Cardiac muscle cell (in vitro differentiated cells and primary cell): ENCODE results near the gene ONECUT3. TPM values are rescaled to one million over a fixed set of nuclear protein-coding genes. Genes with fewer than 3 reads are reported as not detected.

ENCODE experiments used
- DNase-seq, 2 donors: peaks; one replicate each; pipeline versions ENCODE4 v3.0.0 to v3.0.0-alpha.2; 2010 to 2017; ENCODE audit warnings: low read depth in 1 of 2, low spot score in 1 of 2
- H3K27ac ChIP-seq: fragments of 200-600 bp; sonication (generic); 2 replicates; pipeline ENCODE4 v1.5.1; 2016
- H3K27me3 ChIP-seq: fragments of 200-600 bp; sonication (generic); 2 replicates; pipeline ENCODE4 v1.6.0; 2016; ENCODE audit warnings: control low read depth
- H3K36me3 ChIP-seq: fragments of 200-600 bp; sonication (generic); 2 replicates; pipeline ENCODE4 v1.5.1; 2016; ENCODE audit warnings: control low read depth
- H3K4me1 ChIP-seq: fragments of 200-600 bp; sonication (generic); 2 replicates; pipeline ENCODE4 v1.8.1; 2017; ENCODE audit warnings: low read depth, mild to moderate bottlenecking, mixed run types
- H3K4me3 ChIP-seq: fragments of 200-600 bp; sonication (generic); 2 replicates; pipeline ENCODE4 v1.5.1; 2016; ENCODE audit warnings: mild to moderate bottlenecking
- H3K9me3 ChIP-seq: fragments of 200-600 bp; sonication (generic); 2 replicates; pipeline ENCODE4 v1.5.1; 2017; ENCODE audit warnings: low read depth, mild to moderate bottlenecking, control low read depth
- CTCF ChIP-seq: IDR thresholded peaks from 2 replicates; pipeline ENCODE4 v1.5.1; 2012; ENCODE audit warnings: low read depth, mild to moderate bottlenecking, low read length
- polyA plus RNA-seq: library from polyadenylated mRNA; unstranded; fragments of >200 nt; fragmentation: Nextera tagmentation; extraction: Ambion mirVana; gene quantifications from 2 replicates; pipeline ENCODE4 v1.2.1, GENCODE V29; 2016
- total RNA-seq: library from RNA; depleted of rRNA; stranded (reverse); fragments of >200 nt; gene quantifications from 2 replicates; pipeline ENCODE4 v1.2.3, GENCODE V29; 2016

The ONECUT3 gene
- total and polyA plus RNA-seq, 2 experiments from 2014 or later, result not detected

GRCh38 chr19:1768918-1769644 lies 15.8 kb downstream of the ONECUT3 start:
- Histone ChIP-seq H3K4me3 (no peak overlapping the region), H3K4me1 (no peaks in the 10 kb centered on the region), H3K27me3 (peaks cover 100% of the 10 kb centered on the region), H3K9me3 (no peaks in the 10 kb centered on the region), H3K36me3 (no peaks in the 10 kb centered on the region), H3K27ac (no peak overlapping the region)
- DNase-seq, result no peak
- no peak for TF ChIP-seq CTCF

GRCh38 chr19:1769645-1769985 lies 16.3 kb downstream of the ONECUT3 start:
- Histone ChIP-seq H3K4me1 (no peaks in the 10 kb centered on the region), H3K27me3 (peaks cover 100% of the 10 kb centered on the region), H3K4me3 (no peak overlapping the region), H3K27ac (no peak overlapping the region), H3K36me3 (no peaks in the 10 kb centered on the region), H3K9me3 (no peaks in the 10 kb centered on the region)
- TF ChIP-seq CTCF, result no peak
- no peak for DNase-seq

- Histone ChIP-seq H3K4me1 (no peaks in the 10 kb centered on the region), H3K36me3 (no peaks in the 10 kb centered on the region), H3K27ac (no peak overlapping the region), H3K27me3 (peaks cover 100% of the 10 kb centered on the region), H3K4me3 (no peak overlapping the region), H3K9me3 (no peaks in the 10 kb centered on the region)
- DNase-seq, result no peak
- TF ChIP-seq CTCF, result no peak
Measured at GRCh38 chr19:1770866-1771576, 17.7 kb downstream of the ONECUT3 start.

- Histone ChIP-seq H3K4me3 (no peak overlapping the region), H3K36me3 (no peaks in the 10 kb centered on the region), H3K4me1 (no peaks in the 10 kb centered on the region), H3K9me3 (no peaks in the 10 kb centered on the region), H3K27me3 (peaks cover 100% of the 10 kb centered on the region), H3K27ac (no peak overlapping the region)
- no peak for DNase-seq
- TF ChIP-seq CTCF, result no peak
Measured at GRCh38 chr19:1773184-1773583, 19.9 kb downstream of the ONECUT3 start.

- peak in 1 of 2 donors; percentile 45 for DNase-seq
Measured at GRCh38 chr19:1774989-1775772, 21.9 kb downstream of the ONECUT3 start.

More at GRCh38 chr19:1774989-1775772, 21.9 kb downstream of the ONECUT3 start:
- Histone ChIP-seq H3K4me3 (no peak overlapping the region), H3K27me3 (peaks cover 100% of the 10 kb centered on the region), H3K9me3 (no peaks in the 10 kb centered on the region), H3K36me3 (no peaks in the 10 kb centered on the region), H3K4me1 (no peaks in the 10 kb centered on the region), H3K27ac (no peak overlapping the region)
- TF ChIP-seq CTCF, result peak; percentile 60
